GM18499 (cell line): ENCODE data around the gene ADAMTS17.
"Not testable (repeated sequence)": the region's sequence is repeated elsewhere in the genome, so short reads cannot be mapped to it uniquely, and the experiment has no call there.

Experiments used
- ATAC-seq: cut with Tn5 transposase; IDR thresholded peaks from one replicate; pipeline ENCODE4 v1.9.1; 2021; ENCODE audit warnings: moderate number of reproducible peaks; ENCODE audit not compliant: insufficient read depth, unreplicated experiment

Gene ADAMTS17

DNA sequence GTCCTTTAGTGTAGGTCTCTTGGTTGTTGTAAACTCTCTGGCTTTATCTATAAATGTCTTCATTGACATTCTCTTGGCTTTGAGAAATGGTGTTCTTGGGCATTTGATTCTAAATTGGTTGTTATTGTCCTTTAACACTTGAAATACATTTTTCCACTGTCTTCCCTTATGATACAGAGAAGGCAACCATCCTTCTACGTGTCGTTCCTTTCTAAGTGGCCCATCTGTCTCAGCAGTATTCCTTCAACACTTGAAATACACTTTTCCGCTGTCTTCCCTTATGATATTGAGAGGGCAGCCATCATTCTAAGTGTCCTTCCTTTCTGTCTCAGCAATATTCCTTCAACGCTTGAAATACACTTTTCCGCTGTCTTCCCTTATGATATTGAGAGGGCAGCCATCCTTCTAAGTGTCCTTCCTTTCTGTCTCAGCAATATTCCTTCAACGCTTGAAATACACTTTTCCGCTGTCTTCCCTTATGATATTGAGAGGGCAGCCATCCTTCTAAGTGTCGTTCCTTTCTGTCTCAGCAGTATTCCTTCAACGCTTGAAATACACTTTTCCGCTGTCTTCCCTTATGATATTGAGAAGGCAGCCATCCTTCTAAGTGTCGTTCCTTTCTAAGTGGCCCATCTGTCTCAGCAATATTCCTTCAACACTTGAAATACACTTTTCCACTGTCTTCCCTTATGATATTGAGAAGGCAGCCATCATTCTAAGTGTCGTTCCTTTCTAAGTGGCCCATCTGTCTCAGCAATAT, 275.1 kb downstream of the ADAMTS17 start:
- not testable (repeated sequence) for ATAC-seq

DNA sequence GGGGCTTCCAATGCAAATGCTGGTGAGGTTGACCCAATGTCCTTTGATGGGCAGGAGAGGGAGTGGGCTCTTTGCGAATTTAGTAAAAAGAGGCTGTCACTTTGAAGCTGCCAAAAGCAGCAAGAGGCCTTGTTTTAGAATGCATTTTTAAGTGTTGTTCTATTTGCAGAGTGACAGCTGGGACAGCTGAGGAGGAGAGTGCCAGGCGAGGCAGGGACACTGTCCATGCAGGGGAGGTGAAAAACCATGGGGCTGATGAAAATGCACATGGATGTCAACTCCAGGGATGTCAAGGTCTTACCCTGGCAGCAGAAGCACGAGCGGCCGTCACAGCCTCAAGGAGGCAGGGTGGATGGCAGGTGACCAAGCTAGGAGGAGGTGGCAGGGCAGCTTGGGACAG, 279.8 kb downstream of the ADAMTS17 start:
- no peak for ATAC-seq

DNA sequence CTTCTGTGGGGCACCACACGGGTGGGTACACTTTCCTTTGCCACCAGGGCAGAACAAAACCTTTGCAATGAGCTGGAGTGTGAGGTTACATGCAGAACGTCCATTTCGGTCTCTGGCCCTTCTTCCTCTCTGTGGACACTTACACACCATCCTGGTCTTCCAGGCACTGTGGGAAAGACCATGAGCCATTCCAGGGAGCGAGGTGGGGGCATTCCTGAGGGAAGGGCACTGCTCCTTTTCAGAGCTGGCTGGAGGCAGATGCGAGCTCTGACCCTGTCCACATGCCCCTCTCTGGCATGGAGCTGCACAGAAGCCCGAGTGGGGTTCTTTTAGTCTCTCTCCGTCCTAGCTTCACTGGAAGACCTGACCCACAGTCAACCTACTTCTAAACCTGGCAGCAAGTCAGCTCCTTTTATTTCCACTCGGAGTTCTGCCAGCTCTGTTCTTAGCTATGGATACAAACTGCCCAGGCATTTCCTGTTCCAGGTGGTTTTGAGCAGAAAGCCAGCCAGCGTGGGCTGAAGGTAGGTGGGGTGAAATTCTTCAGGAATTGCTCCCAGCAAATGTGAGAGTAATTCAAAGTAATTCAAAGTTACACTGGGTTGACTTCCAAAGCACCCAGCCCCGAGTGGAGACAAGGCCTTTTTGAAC, 281.4 kb downstream of the ADAMTS17 start:
- ATAC-seq = no peak

DNA sequence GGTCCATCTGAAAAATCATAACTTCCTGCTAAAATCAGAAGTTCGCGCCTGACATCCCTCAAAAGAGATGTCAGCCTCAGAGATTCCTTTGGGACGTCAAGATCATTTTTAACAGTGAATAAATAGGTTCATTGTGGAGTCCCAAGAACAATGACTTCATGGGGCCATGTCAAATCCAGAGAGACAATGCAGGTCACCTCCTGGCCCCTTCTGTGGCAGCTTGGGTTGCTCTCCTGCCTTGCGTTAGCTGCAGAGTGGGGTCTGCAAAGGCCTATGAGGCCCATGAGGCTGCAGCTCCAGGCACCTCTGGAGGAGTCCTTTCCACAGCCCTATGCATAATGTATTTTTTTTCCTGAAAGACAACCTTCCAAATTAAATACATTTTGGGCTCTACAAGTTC, 282.3 kb downstream of the ADAMTS17 start:
- no peak for ATAC-seq

DNA sequence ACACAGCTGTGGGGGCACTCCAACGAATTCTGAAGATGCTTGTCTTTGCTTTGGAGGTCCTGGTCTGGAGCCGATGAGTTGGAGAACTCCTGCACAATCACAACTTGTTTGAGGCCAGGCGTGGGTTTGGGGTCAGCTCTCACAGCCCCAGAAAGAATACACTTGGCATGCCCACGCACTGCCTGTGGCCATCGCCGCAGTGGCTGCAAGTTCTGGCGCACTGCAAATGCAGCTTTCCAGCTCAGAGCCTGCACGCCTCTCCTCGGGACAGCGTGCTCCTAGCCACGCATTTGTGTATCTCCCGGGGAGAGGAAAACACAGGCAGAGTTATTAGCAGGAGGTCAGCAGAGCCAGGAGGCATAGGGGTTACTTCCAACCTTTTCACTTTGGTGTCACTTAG, 282.7 kb downstream of the ADAMTS17 start:
- no peak for ATAC-seq

DNA sequence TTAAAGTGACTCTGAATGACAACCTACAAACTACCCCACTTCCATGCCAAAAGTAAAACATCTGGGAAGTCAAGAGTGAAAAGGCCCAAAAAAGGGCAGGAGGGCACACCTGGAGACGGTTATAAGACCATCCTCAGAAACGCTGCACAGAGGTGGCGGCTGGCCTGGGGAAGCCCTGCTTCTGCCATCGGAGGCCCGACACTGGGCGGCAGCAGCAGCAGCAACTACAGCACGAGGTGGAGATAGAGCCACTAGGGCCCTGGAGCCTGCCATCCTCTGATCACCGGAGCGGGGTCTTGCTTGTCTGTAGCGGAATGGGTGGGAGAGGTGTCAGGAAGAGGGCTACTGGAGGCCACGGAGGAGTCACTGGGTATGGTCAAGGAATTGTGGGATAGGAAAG, 283.3 kb downstream of the ADAMTS17 start:
- no peak for ATAC-seq

DNA sequence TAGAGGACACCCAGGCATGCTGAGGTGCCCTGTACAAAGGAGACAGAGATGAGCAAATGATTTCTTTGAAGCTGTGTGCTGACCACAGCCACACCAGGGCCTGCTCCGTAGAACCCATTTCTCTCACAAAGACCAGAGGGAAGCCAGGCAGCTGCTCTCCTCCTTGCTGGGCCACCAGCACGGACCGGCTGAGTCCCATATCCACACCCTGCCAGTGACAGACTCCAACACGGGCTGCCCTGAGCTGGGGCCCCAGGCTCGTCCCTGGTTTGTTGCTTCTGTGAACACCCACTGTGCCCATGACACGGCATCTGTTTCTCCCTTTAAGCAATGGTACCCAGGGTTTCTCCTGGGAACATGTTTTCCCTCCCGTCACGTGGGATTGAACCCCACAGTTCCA, 284.5 kb downstream of the ADAMTS17 start:
- no peak for ATAC-seq

DNA sequence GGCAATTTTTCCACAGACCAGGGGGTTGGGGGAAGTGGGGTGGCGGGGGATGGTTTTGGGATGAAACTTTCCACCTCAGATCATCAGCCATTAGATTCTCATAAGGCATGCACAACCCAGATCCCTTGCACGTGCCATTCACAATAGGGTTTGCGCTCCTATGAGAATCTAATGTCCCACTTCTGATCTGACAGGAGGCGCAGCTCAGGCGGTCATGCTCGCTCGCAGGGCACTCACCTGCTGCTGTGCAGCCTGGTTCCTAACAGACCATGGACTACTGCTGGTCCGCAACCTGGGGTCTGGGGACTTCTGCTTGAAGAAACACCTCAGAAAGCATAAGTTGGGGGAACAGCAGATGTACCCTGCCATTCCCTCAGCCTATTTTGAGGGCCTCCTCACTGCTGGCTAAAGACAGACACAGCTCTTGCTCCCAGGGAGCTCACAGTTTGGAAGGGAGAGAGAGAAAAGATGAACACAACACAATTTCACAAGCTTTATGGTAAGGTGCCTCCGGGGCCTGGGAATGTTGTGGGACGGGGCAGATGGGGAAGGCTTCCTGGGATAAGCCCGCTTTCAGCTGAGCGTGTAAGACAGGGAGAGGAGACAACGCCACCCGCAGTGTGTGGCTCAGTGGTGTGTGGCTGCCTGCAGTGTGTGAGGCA, 285.2 kb downstream of the ADAMTS17 start:
- no peak for ATAC-seq

DNA sequence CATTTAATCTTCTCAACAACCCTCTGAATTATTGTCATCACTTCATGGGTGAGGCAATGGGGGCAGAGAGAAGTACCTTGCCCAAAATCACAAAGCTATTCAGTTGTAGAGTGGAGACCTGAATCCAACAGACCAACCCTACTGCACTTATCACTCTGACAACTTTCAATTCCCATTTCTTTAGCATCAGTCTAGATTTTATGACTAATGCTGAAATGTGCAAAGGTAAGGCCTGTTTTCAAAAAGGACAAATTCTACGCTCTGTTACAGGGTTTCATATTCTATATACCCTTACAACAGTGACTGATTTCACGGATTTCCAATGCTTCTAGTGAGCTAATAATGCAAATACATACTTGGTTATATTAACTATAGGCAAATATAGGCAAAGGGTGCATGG, 286.0 kb downstream of the ADAMTS17 start:
- no peak for ATAC-seq

DNA sequence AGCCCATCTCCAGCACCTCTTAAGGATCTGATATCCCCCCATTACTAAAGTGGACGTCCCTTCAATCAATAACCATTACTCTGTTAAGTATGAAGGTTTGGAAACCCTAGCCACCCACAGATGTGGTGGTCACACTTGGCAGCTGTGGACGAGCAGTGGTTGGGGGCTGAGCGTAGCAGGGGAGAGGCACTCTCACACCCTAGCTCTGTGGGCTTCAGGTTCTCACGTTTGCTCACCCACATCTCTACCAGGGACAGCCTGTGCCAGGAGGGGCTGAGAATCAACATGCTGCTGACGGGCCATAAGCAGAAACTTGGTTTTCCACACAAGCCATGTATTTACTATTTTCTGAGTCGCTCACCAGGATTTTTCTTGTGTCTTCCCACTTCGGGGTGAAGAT, 287.2 kb downstream of the ADAMTS17 start:
- no peak for ATAC-seq

DNA sequence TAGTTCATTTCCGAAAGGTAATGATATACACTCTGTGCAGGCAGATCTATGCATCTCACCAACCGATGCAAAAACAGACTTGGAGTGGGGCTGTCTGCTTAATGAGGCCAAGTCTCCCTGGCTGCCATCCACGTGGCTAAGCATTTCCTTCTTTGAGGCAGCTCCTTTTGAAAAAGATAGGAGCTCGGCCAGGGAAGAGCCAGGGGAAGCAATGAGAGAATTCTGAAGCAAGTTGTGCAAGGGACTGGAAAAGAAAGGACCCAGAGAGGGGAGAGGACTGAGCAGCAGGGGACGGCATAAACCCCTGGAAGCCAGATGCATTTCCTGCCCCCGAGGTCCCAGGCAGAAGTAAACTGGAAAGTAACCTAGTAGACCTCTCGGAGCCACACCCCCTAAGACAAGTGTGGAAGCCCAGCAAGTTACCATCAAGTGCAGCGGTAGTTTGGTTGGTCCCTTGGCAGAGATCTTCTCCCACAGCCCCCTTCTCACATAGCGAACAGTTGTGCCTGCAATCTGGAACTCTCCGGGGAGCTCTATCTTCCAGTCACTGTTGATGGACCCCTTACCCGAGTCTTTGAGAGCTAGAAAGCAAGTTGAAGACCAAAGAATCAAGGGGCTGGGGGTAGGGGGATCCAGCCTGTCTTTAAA, 288.2 kb downstream of the ADAMTS17 start:
- ATAC-seq = no peak

DNA sequence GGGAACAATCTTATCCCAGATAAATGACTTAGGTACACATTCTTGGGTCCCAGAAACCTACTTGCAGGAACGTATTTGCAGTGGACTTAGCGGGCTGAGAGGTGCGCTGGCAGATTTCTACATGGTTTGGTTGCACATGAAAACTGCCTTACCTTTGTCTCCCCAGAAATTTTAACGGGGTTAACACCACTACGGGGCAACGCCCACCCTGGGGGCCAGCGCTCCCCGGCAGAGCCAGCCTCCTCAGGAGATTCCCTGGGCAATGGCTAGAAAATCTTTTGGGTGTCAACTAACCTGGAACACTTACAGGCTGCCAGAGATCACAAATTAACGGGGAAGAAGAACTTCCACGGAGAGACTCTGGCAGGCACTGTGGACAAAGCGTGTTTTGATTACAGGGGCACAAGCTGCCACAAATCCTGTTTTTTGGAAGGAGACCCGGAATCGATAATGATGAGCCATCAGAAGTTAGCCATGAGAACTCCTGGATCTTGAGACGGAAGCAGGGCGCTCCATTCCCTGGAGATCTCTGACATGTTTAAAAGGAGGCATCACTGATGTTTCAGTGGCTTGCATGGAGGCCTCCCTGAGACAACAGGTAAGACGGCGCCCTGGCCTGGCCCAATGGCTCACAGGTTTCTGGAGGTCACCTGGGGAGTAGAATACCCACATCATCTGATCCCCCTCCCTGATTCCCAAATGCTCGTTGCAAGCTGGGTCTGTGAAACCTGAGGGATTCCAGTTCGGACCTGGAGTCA, 288.9 kb downstream of the ADAMTS17 start:
- ATAC-seq = no peak

DNA sequence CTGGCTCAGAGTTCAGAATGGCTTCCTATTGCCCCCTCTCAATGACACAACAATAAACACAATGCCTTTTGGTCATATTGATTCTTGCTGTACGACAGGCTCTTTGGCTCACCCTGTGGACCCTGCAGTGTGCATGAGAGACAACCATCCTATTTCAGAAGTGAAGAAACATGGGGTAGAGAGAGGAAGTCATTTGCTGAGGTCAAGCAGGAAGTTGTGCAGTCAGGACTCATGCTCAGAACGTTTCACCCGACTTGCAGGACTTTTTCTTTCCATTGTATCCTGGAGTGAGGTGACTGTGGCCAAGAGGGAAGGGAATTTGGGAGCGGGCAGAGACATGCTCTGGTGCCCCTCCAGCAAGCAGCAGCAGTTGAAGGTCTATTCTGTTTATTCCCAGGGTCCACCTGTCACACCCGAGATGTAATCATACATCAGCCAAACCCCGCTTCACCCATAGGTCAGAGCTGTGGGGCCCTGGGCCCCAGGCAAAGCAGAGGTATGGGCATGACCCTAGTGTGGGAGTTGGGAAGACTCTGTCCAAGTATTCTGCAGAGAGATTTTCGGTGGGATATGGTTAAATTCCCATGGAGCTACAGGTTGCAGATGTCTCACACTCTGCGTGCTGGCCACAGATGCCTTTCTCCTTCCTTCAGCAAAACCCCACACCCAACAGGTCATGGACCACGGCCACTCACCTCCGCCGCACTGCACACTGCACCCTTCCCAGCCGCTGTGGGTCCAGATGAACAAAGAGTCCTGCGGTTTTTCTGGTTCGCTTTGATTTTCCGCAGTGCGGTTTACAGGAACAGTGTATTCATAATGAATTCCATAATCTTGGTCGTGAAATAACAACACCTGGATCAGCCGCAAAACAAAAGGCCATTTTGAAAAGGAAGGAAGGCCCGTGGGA, 290.6 kb downstream of the ADAMTS17 start:
- no peak for ATAC-seq

DNA sequence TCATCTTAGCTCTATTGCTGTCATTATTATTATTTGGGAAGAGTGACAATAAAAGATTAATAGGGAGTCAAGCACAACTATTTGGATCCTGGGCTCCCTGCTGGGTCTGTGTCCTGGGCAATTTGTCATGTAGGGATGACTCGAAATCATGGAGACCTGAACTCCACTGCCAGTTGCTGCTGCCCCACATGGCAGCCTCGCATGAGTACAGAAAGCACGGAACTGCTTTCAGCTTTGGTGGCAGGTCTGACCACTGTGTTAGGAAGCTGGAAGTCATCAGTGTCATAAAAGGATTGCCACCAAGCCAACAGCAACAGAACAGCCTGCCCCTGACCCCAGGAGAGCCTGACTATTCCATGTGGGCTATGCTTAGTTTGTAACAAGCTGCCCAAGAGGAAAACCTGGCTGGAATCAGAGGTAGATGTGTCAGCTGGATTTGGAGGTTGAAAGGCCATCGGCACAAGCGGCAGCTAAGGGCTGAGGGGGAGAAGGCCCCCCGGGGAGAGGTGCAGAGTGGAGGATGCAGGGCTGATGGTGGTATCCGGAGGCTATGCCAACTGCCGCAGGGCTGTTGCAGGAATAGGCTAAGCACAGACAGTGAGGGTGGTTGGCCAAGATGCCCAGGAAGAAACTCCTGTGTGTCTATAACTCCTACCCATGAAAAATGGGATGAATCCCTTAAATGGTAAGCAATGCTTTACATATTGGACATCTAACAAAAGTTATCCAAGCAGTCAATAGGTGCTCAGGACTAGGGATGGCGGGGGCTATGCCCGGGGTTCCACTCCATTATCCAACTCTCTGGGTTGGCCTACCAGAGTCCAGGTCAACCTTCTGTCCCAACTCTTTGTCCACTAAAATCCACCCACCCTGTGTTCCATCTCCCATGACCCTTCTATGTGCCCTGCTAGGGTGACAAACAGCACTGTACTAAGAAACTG, 291.6 kb downstream of the ADAMTS17 start:
- ATAC-seq = no peak

DNA sequence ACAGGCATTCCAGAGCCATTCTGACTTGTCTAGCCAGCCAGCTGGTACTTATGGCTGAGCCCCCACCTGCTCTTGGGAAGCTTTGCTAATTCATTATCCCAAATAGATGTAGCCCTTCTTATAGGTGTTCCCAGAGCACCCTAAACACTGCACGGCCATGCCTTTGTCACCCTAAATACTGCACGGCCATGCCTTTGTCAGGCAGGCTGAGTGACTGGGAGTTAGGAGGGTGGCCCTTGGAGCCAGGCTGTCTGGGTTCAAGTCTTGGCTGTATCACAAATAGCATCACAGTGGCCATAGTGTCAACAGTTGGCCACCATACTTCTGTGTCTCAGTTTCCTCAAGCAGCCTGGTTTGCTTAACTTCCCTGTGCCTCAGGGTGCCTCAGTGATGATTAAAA, 292.3 kb downstream of the ADAMTS17 start:
- no peak for ATAC-seq

DNA sequence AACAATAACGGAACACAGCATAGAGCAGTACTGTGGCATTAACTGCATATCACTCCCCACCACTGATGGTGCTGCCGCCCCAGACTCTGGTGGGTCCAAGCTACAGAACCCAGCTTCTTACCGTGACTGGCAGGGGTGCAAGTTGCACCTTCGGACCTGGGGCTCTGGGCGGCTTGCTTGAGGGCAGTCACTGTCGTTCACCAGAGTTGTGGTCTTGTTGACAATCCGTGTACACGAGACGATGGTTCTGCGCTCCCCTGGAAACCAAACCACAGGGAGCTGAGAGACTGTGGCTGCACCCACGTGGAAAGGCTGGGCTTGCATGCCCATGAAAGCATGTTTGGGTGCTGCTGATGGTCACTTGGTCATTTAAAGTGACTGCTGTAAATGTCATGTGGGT, 293.0 kb downstream of the ADAMTS17 start:
- no peak for ATAC-seq

DNA sequence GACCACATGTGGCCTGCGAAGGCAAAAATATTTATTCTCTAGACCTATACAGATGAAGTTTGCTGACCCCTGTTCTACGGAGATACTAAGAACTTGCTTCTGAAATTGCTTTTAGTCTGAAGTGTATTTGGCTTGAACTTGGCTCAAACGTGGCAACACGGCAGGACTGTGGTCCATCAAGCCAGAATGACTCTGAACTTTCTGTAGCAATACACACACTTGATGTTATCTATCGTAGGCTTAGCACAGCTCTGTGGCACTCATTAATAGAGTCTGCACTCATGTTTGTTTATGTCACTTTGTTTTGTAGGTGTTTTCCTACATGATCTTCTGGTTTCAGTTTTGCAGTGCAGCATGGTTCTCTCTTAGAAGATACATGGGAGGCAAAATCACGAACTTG, 298.1 kb downstream of the ADAMTS17 start:
- ATAC-seq = no peak

DNA sequence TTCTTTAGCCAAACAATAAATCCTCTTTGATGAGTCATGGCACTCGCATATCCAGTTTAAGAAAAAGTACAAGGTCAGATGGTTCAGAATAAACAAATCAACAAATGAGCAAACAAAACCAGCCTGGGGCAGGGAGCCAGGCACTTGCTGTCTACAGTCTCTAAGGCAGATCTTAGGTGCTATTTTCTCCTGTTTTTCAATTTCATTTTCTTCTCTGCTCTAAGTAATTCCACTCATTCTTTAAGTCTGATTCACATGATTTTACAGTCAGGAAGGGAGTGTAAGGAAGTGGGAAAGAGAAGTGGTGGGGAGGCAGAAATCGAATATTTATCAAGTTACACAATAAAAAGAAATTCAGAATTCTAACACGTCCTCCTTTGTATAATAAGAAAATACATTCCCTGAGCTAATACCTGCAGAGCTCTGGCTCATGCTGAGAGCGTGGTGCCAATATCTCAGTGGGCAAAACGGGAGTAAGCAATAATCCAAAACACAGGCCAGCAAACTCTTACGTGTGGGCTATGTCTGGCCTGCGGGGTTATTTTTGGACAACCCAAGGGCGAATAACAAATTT, 298.6 kb downstream of the ADAMTS17 start:
- ATAC-seq = no peak
